PC-3 (cell line): Measurements from ENCODE around the gene PLOD3.
"Not testable (repeated sequence)": the region's sequence is repeated elsewhere in the genome, so short reads cannot be mapped to it uniquely, and the experiment has no call there.

Experiments
- CTCF ChIP-seq: fragments of 300-600 bp; sonication (generic); conservative IDR thresholded peaks from 2 replicates; pipeline ENCODE4 v1.5.1; 2017; ENCODE audit warnings: antibody characterized with exemption, low read depth, mild to moderate bottlenecking, low read length
- EZH2 ChIP-seq: fragments of 300-600 bp; sonication (generic); IDR thresholded peaks from one replicate; pipeline ENCODE4 v1.6.1; 2017; ENCODE audit warnings: antibody characterized with exemption, mild to moderate bottlenecking, low read length; ENCODE audit not compliant: unreplicated experiment
- EZH2phosphoT487 ChIP-seq: fragments of 300-600 bp; sonication (generic); IDR thresholded peaks from 2 replicates; pipeline ENCODE4 v1.6.1; 2018; ENCODE audit warnings: mild to moderate bottlenecking, antibody characterized with exemption, low read length, borderline replicate concordance

GRCh38 chr7:101203740-101204738 is 13.3 kb downstream of the PLOD3 start:
- not testable (repeated sequence) for TF ChIP-seq CTCF, EZH2phosphoT487, EZH2
